PC-3 (cell line): ENCODE results near the gene ABHD8. TPM values are rescaled to one million over a fixed set of nuclear protein-coding genes. Genes with fewer than 3 reads are reported as not detected.
A peak's percentile ranks its signal among the peaks of the same experiment; 100 is the strongest.

Experiments
- ATAC-seq: fragments of 200-7000 bp; cut with Tn5 transposase; 2 replicates; pipeline ENCODE4 v1.9.1; 2020; ENCODE audit warnings: mild to moderate bottlenecking, moderate library complexity
- BruUV-seq: library from RNA; stranded (reverse); fragments of 400-500 nt; replicated peaks from 2 replicates; lab custom pipeline; 2021; lab: Mats Ljungman, UMichigan
- CTCF ChIA-PET: fragments of 300-600 bp; sonication (Branson Sonifier 250); formaldehyde crosslinking; loops from one replicate; lab custom pipeline; 2022; ENCODE audit warnings: antibody characterized with exemption; lab: Charles Lee
- POLR2A ChIA-PET: fragments of 300-600 bp; sonication (Branson Sonifier 250); formaldehyde crosslinking; loops from one replicate; lab custom pipeline; 2022; ENCODE audit warnings: antibody characterized with exemption; ENCODE audit not compliant: unreplicated experiment; lab: Charles Lee
- DNase-seq: peaks from one replicate; pipeline ENCODE4 v3.0.0-alpha.2; 2015
- H2AFZ ChIP-seq: fragments of 300-600 bp; sonication (generic); 2 replicates; pipeline ENCODE4 v1.6.0; 2016; ENCODE audit warnings: antibody characterized with exemption, low read length
- H3F3A ChIP-seq: fragments of 300-600 bp; sonication (generic); one replicate; pipeline ENCODE4 v1.6.0; 2017; ENCODE audit warnings: antibody characterized with exemption, low read length, control low read depth, mild to moderate bottlenecking; ENCODE audit not compliant: unreplicated experiment
- H3K27ac ChIP-seq: fragments of 300-600 bp; sonication (generic); 2 replicates; pipeline ENCODE4 v1.5.1; 2016; ENCODE audit warnings: mild to moderate bottlenecking, low read length
- H3K27me3 ChIP-seq: fragments of 300-600 bp; sonication (generic); 2 replicates; pipeline ENCODE4 v1.6.1; 2016; ENCODE audit warnings: low read length, mixed read lengths
- H3K36me3 ChIP-seq: fragments of 300-600 bp; sonication (generic); 2 replicates; pipeline ENCODE4 v1.6.1; 2016; ENCODE audit warnings: low read depth, mixed run types, low read length, mixed read lengths
- H3K4me1 ChIP-seq: fragments of 300-600 bp; sonication (generic); 2 replicates; pipeline ENCODE4 v1.5.1; 2016; ENCODE audit warnings: low read length; ENCODE audit not compliant: insufficient read depth
- H3K4me2 ChIP-seq: fragments of 300-600 bp; sonication (generic); 2 replicates; pipeline ENCODE4 v1.6.0; 2016; ENCODE audit warnings: low read length
- H3K4me3 ChIP-seq: fragments of 300-600 bp; sonication (generic); 2 replicates; pipeline ENCODE4 v1.5.1; 2016; ENCODE audit warnings: mild to moderate bottlenecking, low read length, mixed read lengths
- H3K79me2 ChIP-seq: fragments of 300-600 bp; sonication (generic); 2 replicates; pipeline ENCODE4 v1.6.1; 2017; ENCODE audit warnings: low read length, mixed read lengths
- H3K9ac ChIP-seq: fragments of 300-600 bp; sonication (generic); 2 replicates; pipeline ENCODE4 v1.6.0; 2016; ENCODE audit warnings: mild to moderate bottlenecking, low read length
- H3K9me2 ChIP-seq: fragments of 300-600 bp; sonication (generic); replicated peaks from 2 replicates; pipeline ENCODE4 v1.6.1; 2016; ENCODE audit warnings: mixed run types, low read length, mixed read lengths
- H3K9me3 ChIP-seq: fragments of 300-600 bp; sonication (generic); 2 replicates; pipeline ENCODE4 v1.6.1; 2016; ENCODE audit warnings: low read length, mixed read lengths
- H4K20me1 ChIP-seq: fragments of 300-600 bp; sonication (generic); 2 replicates; pipeline ENCODE4 v1.6.1; 2016; ENCODE audit warnings: low read length, mixed read lengths
- CTCF ChIP-seq: fragments of 300-600 bp; sonication (generic); conservative IDR thresholded peaks from 2 replicates; pipeline ENCODE4 v1.5.1; 2017; ENCODE audit warnings: antibody characterized with exemption, low read depth, mild to moderate bottlenecking, low read length
- EZH2 ChIP-seq: fragments of 300-600 bp; sonication (generic); IDR thresholded peaks from one replicate; pipeline ENCODE4 v1.6.1; 2017; ENCODE audit warnings: antibody characterized with exemption, mild to moderate bottlenecking, low read length; ENCODE audit not compliant: unreplicated experiment
- EZH2phosphoT487 ChIP-seq: fragments of 300-600 bp; sonication (generic); IDR thresholded peaks from 2 replicates; pipeline ENCODE4 v1.6.1; 2018; ENCODE audit warnings: mild to moderate bottlenecking, antibody characterized with exemption, low read length, borderline replicate concordance
- intact Hi-C: fragments of 100-400 bp; cut with micrococcal nuclease; formaldehyde crosslinking; loops from 2 replicates; pipeline ENCODE4 v1.9.0; 2023
- total RNA-seq: library from RNA; depleted of rRNA; stranded (reverse); fragments of >200 nt; gene quantifications from 2 replicates; pipeline ENCODE4 v1.2.3, GENCODE V29; 2014

Gene ABHD8
- total RNA-seq, 1 experiment from 2014 or later = 42.4 TPM

- H4K20me1 ChIP-seq = no peaks in the 10 kb centered on the region
- H3K27me3 ChIP-seq = no peaks in the 10 kb centered on the region
- intact Hi-C loops = loop anchor here (1.0 kb wide), 2 partner anchors 25 to 29 kb away; partner anchors contain the start of genes DDA1 and MRPL34
- no peaks in the 10 kb centered on the region for H3K9me3 ChIP-seq
- peak overlapping the region; percentile 58 for H3K27ac ChIP-seq
- no peak for TF ChIP-seq EZH2phosphoT487
- no peak; the same call in 1 of the 2 replicates for TF ChIP-seq CTCF
- no peak for TF ChIP-seq EZH2
- peaks cover 14% of the 10 kb centered on the region for H3K79me2 ChIP-seq
- peak; percentile 88 for DNase-seq
- H3K9ac ChIP-seq = peak overlapping the region; percentile 85
- peak overlapping the region; percentile 78 for H2AFZ ChIP-seq
- ATAC-seq = peak; percentile 42
- CTCF ChIA-PET = no interaction called here
- no peaks in the 10 kb centered on the region for H3F3A ChIP-seq
- H3K4me1 ChIP-seq = peaks cover 18% of the 10 kb centered on the region
- H3K36me3 ChIP-seq = peaks cover 8% of the 10 kb centered on the region
- peak overlapping the region; percentile 93 for H3K4me3 ChIP-seq
- POLR2A ChIA-PET = interaction anchor here (0.6 to 2.0 kb wide), 2 partner anchors 24 to 86 kb away, joined by 3 to 11 read pairs; partner anchors contain the start of genes DDA1 and MVB12A
- BruUV-seq = no TSS peak
- no peaks in the 10 kb centered on the region for H3K9me2 ChIP-seq
- peak overlapping the region; percentile 93 for H3K4me2 ChIP-seq
These were observed 30.6 kb upstream of the ABHD8 start for GRCh38 chr19:17333611-17334413.

- Histone ChIP-seq H3K9me2 (no peaks in the 10 kb centered on the region), H3K79me2 (peaks cover 5% of the 10 kb centered on the region), H4K20me1 (no peaks in the 10 kb centered on the region), H3K27me3 (no peaks in the 10 kb centered on the region), H3K27ac (no peak overlapping the region), H3K9me3 (no peaks in the 10 kb centered on the region), H3K36me3 (peaks cover 6% of the 10 kb centered on the region), H3K4me2 (no peak overlapping the region), H3F3A (no peaks in the 10 kb centered on the region), H2AFZ (no peak overlapping the region), H3K4me3 (no peak overlapping the region), H3K4me1 (peaks cover 10% of the 10 kb centered on the region), H3K9ac (no peak overlapping the region)
- DNase-seq (peak; percentile 76), ATAC-seq (no peak)
- no TSS peak for BruUV-seq
- ChIA-PET POLR2A (interaction anchor here (2.0 kb wide), 1 partner anchor 23 kb away, joined by 11 read pairs; the partner anchor contains the start of gene DDA1), CTCF (no interaction called here)
- intact Hi-C loops = no loop called here
- no peak for TF ChIP-seq EZH2
- no peak for TF ChIP-seq CTCF
- no peak for TF ChIP-seq EZH2phosphoT487
These were observed 29.7 kb upstream of the ABHD8 start for GRCh38 chr19:17332677-17333581.
